Large intestine (tissue), 3 donors: Measurements from ENCODE around the gene B3GALT5. TPM values are rescaled to one million over a fixed set of nuclear protein-coding genes. Genes with fewer than 3 reads are reported as not detected.
A peak's percentile ranks its signal among the peaks of the same experiment; 100 is the strongest.

ENCODE experiments used
- DNase-seq, 2 donors: peaks; one replicate each; pipeline versions ENCODE4 v3.0.0 to v3.0.0-alpha.2; 2013
- H3K27ac ChIP-seq: one replicate; pipeline ENCODE4 v1.5.1; 2013; ENCODE audit warnings: low read length
- H3K27me3 ChIP-seq: 2 replicates; pipeline ENCODE4 v1.6.1; 2013; ENCODE audit warnings: low read length; ENCODE audit not compliant: control insufficient read depth, insufficient read depth
- H3K36me3 ChIP-seq: 2 replicates; pipeline ENCODE4 v1.6.1; 2013; ENCODE audit warnings: low read length; ENCODE audit not compliant: control insufficient read depth, insufficient read depth
- H3K4me1 ChIP-seq: one replicate; pipeline ENCODE4 v1.6.1; 2013; ENCODE audit warnings: low read length; ENCODE audit not compliant: control insufficient read depth, insufficient read depth
- H3K4me3 ChIP-seq: one replicate; pipeline ENCODE4 v1.5.1; 2013; ENCODE audit warnings: low read length
- H3K9me3 ChIP-seq: one replicate; pipeline ENCODE4 v1.6.1; 2013; ENCODE audit warnings: mild to moderate bottlenecking, low read depth, low read length, moderate library complexity; ENCODE audit not compliant: control insufficient read depth
- WGBS: methylation state at CpG from one replicate; pipeline ENCODE4 v1.1.5; 2013; ENCODE audit warnings: low lambda C conversion rate; ENCODE audit not compliant: insufficient coverage; 5-methylcytosine and 5-hydroxymethylcytosine counted together
- polyA plus RNA-seq: library from polyadenylated mRNA; unstranded; fragments of 120-200 nt; gene quantifications from one replicate; pipeline ENCODE4 v1.2.1, GENCODE V29; 2013

Gene B3GALT5
- polyA plus RNA-seq, 1 donor: 9.9 TPM

DNA sequence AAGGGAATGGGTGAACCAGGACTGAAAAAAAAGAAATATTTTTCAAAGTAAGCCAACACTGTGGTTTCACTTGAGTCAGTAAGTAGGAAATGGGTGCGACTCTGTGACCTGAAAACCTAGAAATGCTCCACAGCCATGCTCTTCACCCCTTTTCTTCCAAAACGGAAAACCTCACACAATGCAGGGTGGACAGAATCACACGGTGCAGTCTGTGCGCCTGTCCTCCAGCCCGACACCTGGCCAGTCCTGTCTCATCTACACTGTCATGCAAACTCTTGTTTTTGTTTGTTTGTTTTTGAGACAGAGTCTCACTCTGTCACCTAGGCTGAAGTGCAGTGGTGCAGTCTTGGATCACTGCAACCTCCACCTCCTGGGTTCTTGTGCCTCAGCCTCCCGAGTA, 53.3 kb downstream of the B3GALT5 start:
- H3K27ac ChIP-seq: no peak overlapping the region
- H3K9me3 ChIP-seq: no peaks in the 10 kb centered on the region
- whole genome bisulfite sequencing: no CpG with 5 or more reads among the region's 6 CpGs
- DNase-seq: no peak
- no peaks in the 10 kb centered on the region for H3K27me3 ChIP-seq
- no peak overlapping the region for H3K4me3 ChIP-seq
- peaks cover 21% of the 10 kb centered on the region for H3K36me3 ChIP-seq
- peaks cover 12% of the 10 kb centered on the region for H3K4me1 ChIP-seq

DNA sequence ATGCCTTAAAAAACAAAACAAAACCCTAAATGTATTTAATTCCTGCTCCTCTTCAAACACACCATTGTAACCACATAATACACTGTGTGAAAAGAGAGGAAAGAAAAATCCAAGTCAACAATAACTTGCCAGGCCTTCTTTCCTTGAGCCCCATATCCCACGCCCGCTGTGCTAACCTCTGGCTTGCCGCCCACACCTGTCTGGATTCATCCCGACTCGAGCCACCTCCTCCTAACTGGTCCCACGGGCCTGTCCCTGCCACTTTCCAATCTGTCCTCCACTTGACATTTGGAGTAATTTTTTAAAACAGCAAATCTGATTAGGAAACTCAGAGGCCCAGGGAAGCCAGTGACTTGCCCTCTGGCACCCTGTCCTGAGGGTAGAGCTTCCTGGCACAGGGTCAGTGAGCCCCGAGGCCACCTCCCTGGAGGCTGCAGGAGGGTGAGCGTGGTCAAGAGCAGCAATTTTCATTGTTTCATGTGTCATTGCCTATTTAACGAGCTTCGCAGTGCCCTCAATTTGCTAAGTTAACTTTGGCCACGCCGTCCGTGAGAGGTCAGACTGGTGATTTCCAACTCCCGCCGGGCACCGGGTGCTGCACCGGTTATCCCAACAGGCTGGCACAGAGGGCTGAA, 54.1 kb downstream of the B3GALT5 start:
- Histone ChIP-seq H3K4me1 (peaks cover 12% of the 10 kb centered on the region), H3K27me3 (no peaks in the 10 kb centered on the region), H3K4me3 (no peak overlapping the region), H3K27ac (no peak overlapping the region), H3K36me3 (peaks cover 13% of the 10 kb centered on the region), H3K9me3 (no peaks in the 10 kb centered on the region)
- DNase-seq: no peak
- WGBS: no CpG with 5 or more reads among the region's 17 CpGs

DNA sequence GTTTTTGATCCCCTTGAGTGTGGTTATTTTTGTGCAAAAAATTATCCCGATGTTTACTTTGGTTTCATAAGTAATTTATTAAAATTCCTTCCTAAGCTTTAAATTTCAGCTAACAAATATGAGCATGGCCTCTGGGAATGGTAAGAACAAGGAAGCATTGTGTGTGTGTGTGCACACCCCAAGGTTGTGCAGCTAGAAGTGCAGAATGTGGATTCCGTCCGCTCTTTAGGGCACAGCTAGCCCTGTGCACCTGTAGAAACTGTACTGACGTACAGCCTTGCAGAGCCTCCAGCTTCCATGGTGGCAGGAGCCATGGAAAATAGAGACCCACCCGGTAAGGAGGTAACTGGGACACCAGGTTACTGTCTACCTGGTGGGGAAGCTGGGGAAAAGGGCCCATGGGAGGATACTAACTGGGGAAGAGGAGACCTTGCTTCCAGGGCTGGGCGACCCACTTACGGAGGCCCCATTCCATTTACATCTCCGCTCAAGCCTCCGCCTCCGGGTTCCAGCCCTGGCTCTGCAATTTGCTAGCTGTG, 54.7 kb downstream of the B3GALT5 start:
- no peaks in the 10 kb centered on the region for H3K27me3 ChIP-seq
- peaks cover 7% of the 10 kb centered on the region for H3K36me3 ChIP-seq
- H3K4me1 ChIP-seq: peaks cover 12% of the 10 kb centered on the region
- no peak for DNase-seq
- no CpG with 5 or more reads among the region's 10 CpGs for WGBS
- H3K9me3 ChIP-seq: no peaks in the 10 kb centered on the region
- H3K27ac ChIP-seq: no peak overlapping the region
- H3K4me3 ChIP-seq: no peak overlapping the region

DNA sequence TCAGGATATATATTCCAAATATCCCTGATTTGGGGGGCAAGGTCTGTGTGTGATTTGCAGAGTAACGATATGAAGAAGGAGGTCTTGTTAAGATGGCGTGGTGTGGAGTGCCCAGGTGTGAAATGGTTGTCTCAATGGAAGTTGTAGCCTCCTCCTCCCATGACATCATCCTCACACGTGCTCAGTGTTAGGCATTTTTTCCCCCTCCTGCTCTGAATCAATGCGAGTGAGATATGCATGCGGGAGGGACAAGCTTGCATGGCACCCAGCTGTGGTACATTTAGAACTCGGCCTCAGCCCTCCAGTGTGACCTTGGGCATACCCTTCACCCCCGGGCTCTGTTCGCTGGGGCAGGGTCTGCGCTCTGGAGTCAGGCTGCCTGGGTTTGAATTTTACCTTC, 55.6 kb downstream of the B3GALT5 start:
- WGBS: no CpG with 5 or more reads among the region's 9 CpGs
- peaks cover 12% of the 10 kb centered on the region for H3K4me1 ChIP-seq
- H3K36me3 ChIP-seq: peaks cover 7% of the 10 kb centered on the region
- H3K27ac ChIP-seq: no peak overlapping the region
- no peak overlapping the region for H3K4me3 ChIP-seq
- DNase-seq: no peak
- H3K27me3 ChIP-seq: no peaks in the 10 kb centered on the region
- H3K9me3 ChIP-seq: no peaks in the 10 kb centered on the region

DNA sequence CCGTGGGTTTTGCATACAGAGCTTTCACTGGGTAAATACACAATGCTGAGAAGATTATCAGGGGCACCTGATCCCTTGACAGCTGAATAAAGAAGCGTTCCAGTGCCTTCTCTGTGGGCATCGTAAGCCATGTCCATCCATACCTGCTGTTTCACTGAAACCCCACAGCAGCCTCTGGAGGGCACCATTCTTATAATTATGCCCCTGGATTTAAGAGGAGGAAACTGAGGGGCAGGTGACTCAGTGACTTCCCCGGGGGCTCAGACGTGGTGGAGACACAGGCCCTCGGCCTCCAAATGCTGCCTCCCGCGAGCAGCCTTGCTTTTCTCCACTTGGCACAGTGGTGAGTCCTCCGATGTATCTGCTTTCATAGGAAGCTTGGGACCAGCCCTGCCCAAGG, 56.7 kb downstream of the B3GALT5 start:
- no CpG with 5 or more reads among the region's 9 CpGs for WGBS
- Histone ChIP-seq H3K36me3 (peaks cover 7% of the 10 kb centered on the region), H3K4me1 (peaks cover 22% of the 10 kb centered on the region), H3K27ac (peak overlapping the region; percentile 36), H3K27me3 (no peaks in the 10 kb centered on the region), H3K9me3 (no peaks in the 10 kb centered on the region), H3K4me3 (no peak overlapping the region)
- no peak for DNase-seq

DNA sequence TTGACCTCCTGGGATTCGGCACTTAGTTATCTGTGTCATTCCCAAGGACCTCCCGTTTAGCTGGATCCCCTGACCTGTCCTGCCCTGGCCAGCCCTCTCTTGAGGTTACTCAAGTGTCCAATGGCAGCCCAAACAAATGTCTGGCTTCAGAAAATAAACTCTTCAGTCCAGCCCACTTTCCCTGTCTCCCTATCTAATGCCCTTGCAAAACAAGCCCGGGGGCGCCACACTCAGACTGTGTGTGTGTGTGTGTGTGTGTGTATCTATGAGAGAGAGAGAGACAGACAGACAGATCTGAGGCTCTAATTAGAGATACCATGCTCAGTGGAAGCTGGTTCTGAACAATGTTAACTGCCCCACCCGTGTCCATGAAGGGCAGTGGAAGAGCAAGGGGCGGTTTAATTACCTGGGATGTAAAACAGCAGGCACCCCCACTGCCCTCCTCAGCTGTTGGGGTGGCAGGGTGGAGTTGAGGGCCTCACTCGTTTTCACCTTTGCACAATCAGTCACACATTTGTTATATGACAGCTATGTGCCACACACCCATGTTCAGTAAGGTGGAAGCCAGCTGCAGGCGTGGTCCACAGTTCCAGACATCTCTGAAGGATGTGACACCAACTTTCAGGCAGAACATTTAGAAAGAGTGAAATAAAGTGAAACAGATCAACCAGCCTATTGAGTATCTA, 57.4 kb downstream of the B3GALT5 start:
- H3K36me3 ChIP-seq: peaks cover 3% of the 10 kb centered on the region
- H3K9me3 ChIP-seq: no peaks in the 10 kb centered on the region
- no peak overlapping the region for H3K4me3 ChIP-seq
- WGBS: no CpG with 5 or more reads among the region's 8 CpGs
- no peaks in the 10 kb centered on the region for H3K27me3 ChIP-seq
- peak; percentile 35 to 77 for DNase-seq
- peaks cover 29% of the 10 kb centered on the region for H3K4me1 ChIP-seq
- H3K27ac ChIP-seq: peak overlapping the region; percentile 36

DNA sequence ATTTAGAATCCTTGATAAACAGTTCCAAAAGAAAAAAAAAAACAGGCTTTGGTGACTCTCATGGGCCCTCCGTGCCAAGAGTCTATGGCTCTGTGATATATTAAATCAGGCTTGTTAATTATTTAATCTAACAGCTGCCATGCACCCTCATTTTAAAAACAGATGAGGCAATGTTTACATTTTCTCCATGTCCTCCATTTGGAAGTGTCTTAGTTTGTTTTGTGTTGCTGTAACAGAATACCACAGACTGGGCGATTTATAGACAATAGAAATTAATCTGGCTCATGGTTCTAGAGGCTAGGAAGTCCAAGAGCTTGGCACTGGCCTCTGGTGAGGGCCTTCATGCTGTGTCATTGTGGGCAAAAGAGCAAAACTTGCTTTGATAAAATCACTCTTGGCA, 58.0 kb downstream of the B3GALT5 start:
- Histone ChIP-seq H3K36me3 (no peaks in the 10 kb centered on the region), H3K4me1 (peaks cover 33% of the 10 kb centered on the region), H3K4me3 (no peak overlapping the region), H3K27me3 (no peaks in the 10 kb centered on the region), H3K9me3 (no peaks in the 10 kb centered on the region), H3K27ac (peak overlapping the region; percentile 36)
- WGBS: no CpG with 5 or more reads among the region's 2 CpGs
- DNase-seq: no peak

DNA sequence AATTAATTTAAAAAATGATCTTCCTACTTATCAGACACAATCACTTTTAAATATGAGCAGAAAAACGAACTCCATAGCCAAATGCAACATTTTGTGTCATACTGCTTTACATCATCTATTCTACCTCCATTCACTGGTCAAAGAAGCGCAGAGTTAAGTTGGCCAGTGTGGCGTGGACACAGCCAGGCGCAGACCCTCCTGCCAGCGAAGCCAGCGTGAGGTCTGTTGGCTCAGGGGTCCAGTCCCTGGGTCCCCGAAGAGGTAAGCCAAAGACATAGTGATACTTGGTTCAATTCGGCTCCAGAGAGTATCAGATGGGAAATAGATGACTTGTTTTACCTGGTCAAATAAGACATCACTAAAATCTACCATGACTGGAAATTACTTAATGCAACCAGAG, 59.2 kb downstream of the B3GALT5 start:
- 100% methylated on average over 2 of the region's 8 CpGs for WGBS
- Histone ChIP-seq H3K9me3 (no peaks in the 10 kb centered on the region), H3K4me1 (peaks cover 33% of the 10 kb centered on the region), H3K27me3 (no peaks in the 10 kb centered on the region), H3K27ac (no peak overlapping the region), H3K4me3 (no peak overlapping the region), H3K36me3 (no peaks in the 10 kb centered on the region)
- DNase-seq: no peak

DNA sequence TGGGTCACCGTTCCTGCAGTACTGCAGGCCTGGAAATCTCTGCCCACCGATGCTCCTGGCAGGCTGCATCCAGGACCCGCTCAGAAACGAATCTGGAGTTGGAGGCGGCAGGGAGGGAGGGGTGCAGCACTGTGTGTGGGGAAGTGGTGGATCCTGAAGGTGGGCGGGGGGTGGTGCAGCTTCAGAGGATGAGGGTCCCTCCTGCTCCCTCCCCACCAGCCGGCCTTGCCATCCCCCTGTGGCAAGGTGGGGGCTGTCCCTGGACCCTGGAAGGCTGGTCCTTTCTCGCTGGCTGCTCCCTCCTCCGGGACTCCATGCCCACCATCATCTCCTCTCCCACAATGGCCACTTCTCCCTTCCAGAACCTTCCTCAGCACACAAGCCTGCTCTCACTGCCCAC, 60.4 kb downstream of the B3GALT5 start:
- no CpG with 5 or more reads among the region's 9 CpGs for WGBS
- Histone ChIP-seq H3K27ac (peak overlapping the region; percentile 25), H3K27me3 (no peaks in the 10 kb centered on the region), H3K4me1 (peaks cover 33% of the 10 kb centered on the region), H3K9me3 (no peaks in the 10 kb centered on the region), H3K36me3 (no peaks in the 10 kb centered on the region), H3K4me3 (no peak overlapping the region)
- no peak for DNase-seq

DNA sequence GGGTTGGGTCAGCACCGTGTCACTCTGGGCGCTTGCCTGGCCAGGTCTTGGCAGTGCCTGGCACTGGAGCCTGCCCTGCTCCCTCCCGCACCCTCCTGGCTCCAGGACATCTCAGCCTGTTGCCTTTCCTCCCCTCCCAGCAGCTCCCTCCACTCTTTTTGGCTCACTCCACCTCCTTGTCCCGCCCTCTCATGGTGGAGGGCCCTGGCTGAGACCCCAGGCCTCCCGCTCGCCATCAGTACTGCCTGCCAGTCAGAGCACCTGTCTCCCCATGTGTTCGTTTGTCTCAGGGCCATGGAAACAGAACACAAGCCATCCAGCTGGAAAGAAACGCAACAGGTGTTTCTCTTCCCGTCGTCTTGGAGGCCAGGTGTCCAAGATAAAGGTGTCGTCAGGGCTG, 61.0 kb downstream of the B3GALT5 start:
- peak in 1 of 2 donors; percentile 60 for DNase-seq

More for the DNA sequence above, 61.0 kb downstream of the B3GALT5 start:
- no peak overlapping the region for H3K4me3 ChIP-seq
- no peaks in the 10 kb centered on the region for H3K27me3 ChIP-seq
- no CpG with 5 or more reads among the region's 11 CpGs for WGBS
- peaks cover 33% of the 10 kb centered on the region for H3K4me1 ChIP-seq
- H3K36me3 ChIP-seq: no peaks in the 10 kb centered on the region
- H3K9me3 ChIP-seq: no peaks in the 10 kb centered on the region
- peak overlapping the region; percentile 68 for H3K27ac ChIP-seq
